Lower lobe of right lung (tissue), 2 donors: Measurements from ENCODE around the gene SNTG2. TPM values are rescaled to one million over a fixed set of nuclear protein-coding genes. Genes with fewer than 3 reads are reported as not detected.

ENCODE experiments used
- ATAC-seq, 2 donors: fragments of 200-7000 bp; cut with Tn5 transposase; one replicate each; pipeline ENCODE4 v1.9.1; 2020 to 2022; ENCODE audit warnings: mild to moderate bottlenecking in 2 of 2, moderate library complexity in 2 of 2
- DNase-seq: peaks from one replicate; pipeline ENCODE4 v3.0.0-alpha.2; 2020
- H3K27ac ChIP-seq: fragments of 200-600 bp; one replicate; pipeline ENCODE4 v1.8.0; 2022
- H3K27me3 ChIP-seq: fragments of 200-600 bp; one replicate; pipeline ENCODE4 v1.8.0; 2022; ENCODE audit warnings: low read depth
- H3K36me3 ChIP-seq: fragments of 200-600 bp; one replicate; pipeline ENCODE4 v1.8.0; 2022; ENCODE audit warnings: mild to moderate bottlenecking
- H3K4me1 ChIP-seq: fragments of 200-600 bp; one replicate; pipeline ENCODE4 v1.8.0; 2022
- H3K4me3 ChIP-seq: fragments of 200-600 bp; one replicate; pipeline ENCODE4 v1.8.0; 2022; ENCODE audit warnings: mild to moderate bottlenecking
- H3K9me3 ChIP-seq: fragments of 200-600 bp; one replicate; pipeline ENCODE4 v1.8.0; 2022
- intact Hi-C: fragments of 100-400 bp; cut with DNase I; formaldehyde crosslinking; loops from one replicate; pipeline ENCODE4 v1.11.0; 2022
- total RNA-seq: library from RNA; stranded (reverse); fragmentation: NEBNext Ultra II Directional; extraction: Animal tissue kit (Norgen Biotek cat#: 25700); gene quantifications from one replicate; pipeline ENCODE4 v1.2.1, GENCODE V29; 2021
- TF ChIP-seq, protein P1 (sequence below): fragments of 200-600 bp; IDR thresholded peaks from one replicate; pipeline ENCODE4 v1.8.0; 2022; ENCODE audit warnings: antibody characterized with exemption, mild to moderate bottlenecking
- donor health status: DM: no; HTN: yes; CAD: no; lungs with severe emphysema.

SNTG2 gene
- total RNA-seq, 1 donor from 2014 or later, result 1.4 TPM

DNA sequence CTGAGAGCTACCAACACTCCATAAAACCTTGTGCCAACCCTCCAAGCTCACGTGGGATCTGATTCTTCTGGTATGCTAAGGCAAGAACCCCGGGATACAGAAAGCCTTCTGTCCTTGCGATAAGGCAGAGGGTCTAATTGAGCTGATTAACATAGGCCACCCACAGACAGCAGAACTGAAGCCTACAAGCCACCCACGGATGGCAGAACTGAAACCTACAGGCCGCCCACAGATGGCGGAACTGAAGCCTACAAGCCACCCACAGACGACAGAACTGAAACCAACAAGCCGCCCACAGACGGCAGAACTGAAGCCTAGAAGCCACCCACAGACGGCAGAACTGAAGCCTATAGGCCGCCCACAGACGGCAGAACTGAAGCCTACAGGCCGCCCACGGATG lies 216.3 kb downstream of the SNTG2 start:
- no peak overlapping the region for H3K4me3 ChIP-seq
- peaks cover 6% of the 10 kb centered on the region for H3K4me1 ChIP-seq
- no peaks in the 10 kb centered on the region for H3K27me3 ChIP-seq
- H3K9me3 ChIP-seq, result no peaks in the 10 kb centered on the region
- TF ChIP-seq, protein P1, sequence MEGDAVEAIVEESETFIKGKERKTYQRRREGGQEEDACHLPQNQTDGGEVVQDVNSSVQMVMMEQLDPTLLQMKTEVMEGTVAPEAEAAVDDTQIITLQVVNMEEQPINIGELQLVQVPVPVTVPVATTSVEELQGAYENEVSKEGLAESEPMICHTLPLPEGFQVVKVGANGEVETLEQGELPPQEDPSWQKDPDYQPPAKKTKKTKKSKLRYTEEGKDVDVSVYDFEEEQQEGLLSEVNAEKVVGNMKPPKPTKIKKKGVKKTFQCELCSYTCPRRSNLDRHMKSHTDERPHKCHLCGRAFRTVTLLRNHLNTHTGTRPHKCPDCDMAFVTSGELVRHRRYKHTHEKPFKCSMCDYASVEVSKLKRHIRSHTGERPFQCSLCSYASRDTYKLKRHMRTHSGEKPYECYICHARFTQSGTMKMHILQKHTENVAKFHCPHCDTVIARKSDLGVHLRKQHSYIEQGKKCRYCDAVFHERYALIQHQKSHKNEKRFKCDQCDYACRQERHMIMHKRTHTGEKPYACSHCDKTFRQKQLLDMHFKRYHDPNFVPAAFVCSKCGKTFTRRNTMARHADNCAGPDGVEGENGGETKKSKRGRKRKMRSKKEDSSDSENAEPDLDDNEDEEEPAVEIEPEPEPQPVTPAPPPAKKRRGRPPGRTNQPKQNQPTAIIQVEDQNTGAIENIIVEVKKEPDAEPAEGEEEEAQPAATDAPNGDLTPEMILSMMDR, result no peak
- no peak for DNase-seq
- intact Hi-C loops, result no loop called here
- H3K27ac ChIP-seq, result no peak overlapping the region
- no peak for ATAC-seq
- H3K36me3 ChIP-seq, result no peaks in the 10 kb centered on the region

- DNase-seq, result no peak
- no peaks in the 10 kb centered on the region for H3K9me3 ChIP-seq
- no peaks in the 10 kb centered on the region for H3K36me3 ChIP-seq
- peaks cover 6% of the 10 kb centered on the region for H3K4me1 ChIP-seq
- intact Hi-C loops, result no loop called here
- no peak overlapping the region for H3K27ac ChIP-seq
- TF ChIP-seq, protein P1, result no peak
- H3K4me3 ChIP-seq, result no peak overlapping the region
- ATAC-seq, result no peak
- no peaks in the 10 kb centered on the region for H3K27me3 ChIP-seq
These were observed 218.2 kb downstream of the SNTG2 start for GRCh38 chr2:1168846-1169245.

DNA sequence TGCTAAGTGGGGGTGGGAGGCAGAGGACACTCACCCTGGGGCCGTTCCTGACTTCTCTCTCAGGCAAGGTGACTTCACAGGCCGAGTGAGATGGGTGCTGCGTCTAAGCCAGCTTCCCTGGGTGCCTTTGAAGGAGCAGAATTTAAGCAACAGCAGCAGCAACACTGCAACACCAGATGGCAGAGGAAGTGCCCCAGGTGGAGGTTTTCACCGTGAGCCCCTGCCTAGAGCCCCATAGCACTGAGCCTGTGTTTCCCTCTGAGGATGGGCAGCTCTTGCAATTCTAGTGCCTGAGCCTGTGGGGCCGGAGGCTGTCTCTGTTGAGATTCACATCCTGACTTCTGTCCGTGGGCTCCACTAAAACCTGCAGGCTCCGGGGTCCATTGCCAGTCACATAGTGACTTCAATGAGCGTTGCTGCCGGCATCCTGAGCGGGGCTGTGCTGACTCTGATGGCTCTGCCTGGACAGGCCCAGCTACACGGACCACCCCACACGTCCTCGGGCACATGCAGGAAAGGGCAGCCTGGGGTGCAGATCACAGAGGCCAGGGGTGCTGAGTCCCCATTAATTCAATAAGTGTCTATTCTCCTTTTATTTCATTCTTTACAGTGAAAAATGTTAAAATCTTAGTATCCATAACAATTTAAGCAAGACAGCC lies 218.8 kb downstream of the SNTG2 start:
- DNase-seq, result no peak
- intact Hi-C loops, result no loop called here

DNA sequence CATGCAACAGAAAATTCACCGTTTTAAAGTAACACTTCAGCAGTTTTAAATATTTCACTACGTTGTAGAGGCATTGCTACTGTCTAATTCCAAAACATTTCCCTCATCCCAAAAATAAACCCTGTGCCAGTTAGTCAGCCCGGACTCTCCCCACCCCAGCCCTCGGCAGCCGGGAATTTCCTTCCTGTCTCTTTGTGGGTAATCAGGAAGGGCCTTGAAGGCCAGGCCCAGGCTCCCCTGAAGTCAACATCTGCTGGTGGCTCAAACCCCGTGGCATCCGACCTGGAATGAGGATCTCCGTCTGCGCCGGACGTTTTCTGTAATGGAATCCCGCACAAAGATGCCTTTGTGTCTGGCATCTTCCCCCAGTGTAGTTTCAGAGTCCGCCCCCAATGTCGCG lies 219.6 kb downstream of the SNTG2 start:
- Histone ChIP-seq H3K4me3 (no peak overlapping the region), H3K27me3 (no peaks in the 10 kb centered on the region), H3K27ac (peak overlapping the region; percentile 15), H3K4me1 (peaks cover 6% of the 10 kb centered on the region), H3K9me3 (no peaks in the 10 kb centered on the region), H3K36me3 (no peaks in the 10 kb centered on the region)
- no peak for DNase-seq
- intact Hi-C loops, result no loop called here
- TF ChIP-seq, protein P1, result no peak
- no peak for ATAC-seq

More for the DNA sequence above, 218.8 kb downstream of the SNTG2 start:
- Histone ChIP-seq H3K9me3 (no peaks in the 10 kb centered on the region), H3K4me1 (peaks cover 6% of the 10 kb centered on the region), H3K4me3 (no peak overlapping the region), H3K36me3 (no peaks in the 10 kb centered on the region), H3K27me3 (no peaks in the 10 kb centered on the region), H3K27ac (peak overlapping the region; percentile 15)
- ATAC-seq, result no peak
- TF ChIP-seq, protein P1, result no peak

DNA sequence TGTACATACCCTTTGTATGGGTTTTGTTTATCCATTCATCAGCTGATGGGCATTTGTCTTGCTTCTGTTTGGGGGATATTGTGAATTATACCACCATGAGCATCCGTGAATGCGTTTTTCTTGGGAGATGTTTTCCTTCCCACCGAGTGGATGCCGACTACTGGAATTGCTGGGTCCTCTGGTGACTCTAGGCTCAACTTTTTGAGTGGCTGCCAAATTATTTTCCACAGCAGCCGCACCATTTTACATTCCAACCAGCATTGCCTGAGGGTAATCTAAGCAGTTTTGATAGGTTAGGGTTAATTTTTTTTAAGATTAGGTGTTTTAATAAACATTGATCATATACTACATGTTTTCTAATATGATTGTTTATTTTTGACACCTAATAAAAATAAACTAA lies 220.1 kb downstream of the SNTG2 start:
- TF ChIP-seq, protein P1, result no peak
- ATAC-seq, result no peak
- H3K27ac ChIP-seq, result no peak overlapping the region
- H3K4me3 ChIP-seq, result no peak overlapping the region
- no peaks in the 10 kb centered on the region for H3K9me3 ChIP-seq
- no peaks in the 10 kb centered on the region for H3K36me3 ChIP-seq
- DNase-seq, result no peak
- peaks cover 6% of the 10 kb centered on the region for H3K4me1 ChIP-seq
- H3K27me3 ChIP-seq, result no peaks in the 10 kb centered on the region
- intact Hi-C loops, result no loop called here
